Medulla oblongata (tissue), 1 donor: ENCODE measurements around the gene PLIN4.

Source experiments
- DNase-seq: peaks from one replicate; pipeline ENCODE4 v3.0.0-alpha.2; 2015; ENCODE audit errors: extremely low spot score

Gene PLIN4

DNA sequence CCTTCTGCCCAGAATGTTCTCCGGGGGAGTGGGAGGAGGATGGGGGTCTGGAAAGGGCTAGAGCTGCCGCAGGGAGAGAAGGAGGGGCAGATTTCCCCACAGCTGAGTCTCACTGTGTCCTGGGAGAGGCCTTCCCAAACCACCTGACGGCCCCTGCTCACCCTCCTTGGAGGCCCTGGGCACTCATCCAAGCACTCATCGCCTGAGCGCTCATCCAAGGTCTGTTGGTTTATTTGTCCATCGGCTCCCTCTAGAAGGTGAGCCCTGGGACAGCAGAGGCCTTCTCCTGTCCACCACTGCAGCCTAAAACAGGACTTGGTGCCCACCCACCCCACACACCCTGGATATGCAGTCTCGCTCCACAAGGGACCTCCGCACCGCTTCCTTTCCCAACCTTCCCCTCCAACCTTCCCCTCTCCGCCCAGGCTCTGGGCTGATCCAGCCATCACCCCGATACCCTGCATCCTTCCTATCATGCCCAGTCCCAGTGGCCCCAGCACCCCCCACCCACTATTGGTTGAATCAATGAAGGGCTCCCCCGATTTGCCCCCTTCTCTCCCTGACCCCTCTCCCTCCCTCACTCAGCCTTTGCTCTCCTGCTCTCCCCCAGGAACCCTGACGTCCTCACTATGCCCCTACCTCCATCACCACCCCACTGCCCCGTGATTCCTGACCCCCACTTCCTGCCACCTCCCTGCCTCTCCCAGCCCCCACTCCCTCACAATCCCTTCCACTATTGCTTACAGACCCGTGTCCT, 62.4 kb downstream of the PLIN4 start:
- peak; percentile 86 for DNase-seq

DNA sequence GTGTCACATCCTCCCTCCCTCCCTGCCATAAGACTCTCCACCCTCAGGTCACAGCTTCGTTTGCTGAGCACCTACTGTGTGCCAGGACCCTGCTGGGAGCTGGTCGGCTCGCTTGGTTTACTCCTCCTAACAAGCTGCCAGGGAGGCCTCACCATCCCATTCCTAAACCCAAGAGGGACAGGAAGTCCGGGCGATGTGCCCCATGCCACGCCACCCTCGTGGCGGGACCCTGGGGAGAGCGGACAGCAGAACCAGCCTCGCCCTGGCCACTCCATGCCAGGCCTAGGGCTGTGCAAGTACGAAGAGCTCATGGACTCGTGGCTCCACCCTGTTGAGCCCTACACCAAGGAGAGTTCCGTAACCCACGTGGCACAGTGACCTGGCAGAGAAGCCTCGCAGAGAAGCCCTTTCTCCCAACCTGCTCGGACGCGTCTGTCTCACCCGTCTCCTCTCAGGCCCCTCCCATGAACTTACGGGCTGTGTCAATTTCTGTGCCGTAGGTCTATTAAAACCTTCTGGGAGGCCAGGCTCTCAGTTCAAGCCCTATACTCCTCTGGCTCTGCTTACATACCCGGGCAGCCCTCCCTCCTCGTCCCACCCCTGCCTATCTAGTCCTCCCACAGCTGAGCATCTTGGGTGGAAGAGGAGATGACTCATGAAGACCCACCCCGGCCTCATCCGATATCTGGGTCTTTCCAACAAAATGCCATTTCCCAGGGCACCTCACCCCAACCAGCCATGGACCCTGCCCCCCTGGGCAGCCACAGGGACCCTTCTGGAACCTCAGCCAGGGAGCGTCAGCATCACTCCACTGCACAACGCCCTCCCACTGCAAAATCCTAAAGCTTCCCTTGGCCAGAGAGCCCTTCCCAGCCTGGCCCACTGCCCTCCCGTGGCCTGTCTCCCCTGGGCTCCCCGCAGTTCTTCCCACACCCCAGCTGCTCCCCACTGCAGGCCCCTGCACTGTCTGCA, 63.3 kb downstream of the PLIN4 start:
- DNase-seq = no peak

DNA sequence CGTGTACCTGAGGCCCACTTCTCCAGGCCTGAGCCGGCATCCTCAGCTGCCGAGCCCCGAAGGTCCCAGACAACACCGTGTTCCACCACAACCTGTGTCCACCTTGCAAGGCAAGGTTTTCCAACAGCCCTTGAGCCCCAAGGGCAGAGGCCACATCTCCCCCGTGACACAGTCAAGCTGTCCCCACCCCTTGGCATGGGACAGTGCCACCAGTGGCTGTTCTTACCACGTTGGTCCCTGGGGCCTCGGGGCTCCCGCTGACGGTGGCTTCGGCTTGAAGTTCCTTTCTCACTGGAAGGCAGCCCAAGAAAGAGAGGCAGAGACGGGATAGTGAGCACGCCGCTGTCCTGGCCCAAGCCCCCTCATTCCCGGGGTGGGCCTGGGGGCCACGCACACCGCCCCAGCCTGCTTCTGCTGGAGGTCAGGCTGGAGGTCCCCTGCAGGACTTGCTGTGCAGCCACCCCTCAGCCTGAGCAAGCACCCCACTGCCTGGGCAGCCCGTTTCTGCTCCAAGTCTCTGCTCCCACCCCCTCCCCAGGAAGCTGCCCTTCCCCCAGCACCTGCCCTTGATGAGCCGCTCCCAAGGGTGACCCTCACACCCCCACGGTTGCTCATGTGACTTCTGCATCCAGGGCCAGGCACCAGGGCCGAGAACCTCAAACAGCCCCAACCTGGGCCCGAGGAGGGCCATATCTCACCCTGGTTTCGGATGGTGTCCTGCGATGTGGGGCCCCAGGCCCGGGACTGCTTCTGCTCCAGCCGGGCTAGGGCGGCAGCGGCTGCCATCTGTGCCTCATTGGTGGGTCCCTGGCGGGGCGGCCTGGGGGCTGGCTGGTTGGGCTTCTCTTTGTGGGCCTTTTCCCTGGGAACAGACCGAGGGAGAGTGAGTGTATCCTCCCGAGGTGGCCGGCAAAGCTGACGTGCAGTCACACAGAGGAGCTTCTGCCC, 64.8 kb downstream of the PLIN4 start:
- DNase-seq = no peak

DNA sequence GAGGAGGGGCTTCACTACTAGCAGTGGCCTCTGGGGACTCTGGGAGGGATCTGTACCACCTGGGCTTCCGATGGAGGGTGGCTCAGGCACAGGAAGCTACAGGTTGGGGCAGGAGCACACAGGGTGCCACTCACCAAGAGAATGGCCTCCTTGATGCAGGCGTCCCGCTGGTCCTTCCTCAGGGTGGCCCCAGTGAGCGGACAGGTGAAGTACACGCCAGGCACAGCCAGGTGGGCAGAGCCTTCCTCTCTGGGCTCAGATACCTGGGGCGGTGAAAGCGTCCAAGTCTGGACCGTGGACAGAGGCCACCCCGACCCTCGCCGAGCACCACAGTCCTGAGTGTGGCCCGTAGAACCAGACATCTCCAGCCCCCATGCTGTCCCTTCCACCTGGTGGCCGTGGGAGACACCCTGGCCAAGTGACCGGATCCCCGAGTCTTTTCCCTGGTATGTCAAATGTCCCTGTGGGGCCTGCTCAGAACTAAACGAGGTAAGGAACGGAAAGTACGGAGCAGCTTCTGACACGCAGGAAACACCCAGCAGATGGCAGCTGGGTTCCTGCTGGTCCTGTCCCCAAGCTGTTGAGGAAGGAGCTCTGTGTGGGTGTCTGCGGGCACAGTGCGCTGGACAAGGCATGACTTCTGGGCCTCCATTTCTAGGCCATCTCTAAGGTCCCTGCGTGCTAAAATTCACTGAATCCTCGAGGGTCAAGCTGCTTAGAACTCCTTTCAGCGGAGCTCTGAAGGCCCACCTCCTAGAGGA, 65.9 kb downstream of the PLIN4 start:
- no peak for DNase-seq
